Body of pancreas (tissue), 4 donors: ENCODE results near the gene MGAT4B.

ENCODE experiments used
- POLR2A ChIP-seq, 3 donors: fragments of 450-650 bp; IDR thresholded peaks; one replicate each; pipeline ENCODE4 v1.6.1; 2016; ENCODE audit warnings: antibody characterized with exemption in 3 of 3, mild to moderate bottlenecking in 2 of 3
- TF ChIP-seq, protein P1 (sequence below), 7 experiments: fragments of 450-650 bp in 4 of 7; fragments of 200-600 bp in 3 of 7; sonication (generic) in 3 of 7; IDR thresholded peaks; one replicate each; pipeline ENCODE4 v1.5.1; 2016 to 2019; ENCODE audit warnings: antibody characterized with exemption in 7 of 7

GRCh38 chr5:179822059-179822432 lies 15.4 kb upstream of the MGAT4B start:
- TF ChIP-seq, protein P1, sequence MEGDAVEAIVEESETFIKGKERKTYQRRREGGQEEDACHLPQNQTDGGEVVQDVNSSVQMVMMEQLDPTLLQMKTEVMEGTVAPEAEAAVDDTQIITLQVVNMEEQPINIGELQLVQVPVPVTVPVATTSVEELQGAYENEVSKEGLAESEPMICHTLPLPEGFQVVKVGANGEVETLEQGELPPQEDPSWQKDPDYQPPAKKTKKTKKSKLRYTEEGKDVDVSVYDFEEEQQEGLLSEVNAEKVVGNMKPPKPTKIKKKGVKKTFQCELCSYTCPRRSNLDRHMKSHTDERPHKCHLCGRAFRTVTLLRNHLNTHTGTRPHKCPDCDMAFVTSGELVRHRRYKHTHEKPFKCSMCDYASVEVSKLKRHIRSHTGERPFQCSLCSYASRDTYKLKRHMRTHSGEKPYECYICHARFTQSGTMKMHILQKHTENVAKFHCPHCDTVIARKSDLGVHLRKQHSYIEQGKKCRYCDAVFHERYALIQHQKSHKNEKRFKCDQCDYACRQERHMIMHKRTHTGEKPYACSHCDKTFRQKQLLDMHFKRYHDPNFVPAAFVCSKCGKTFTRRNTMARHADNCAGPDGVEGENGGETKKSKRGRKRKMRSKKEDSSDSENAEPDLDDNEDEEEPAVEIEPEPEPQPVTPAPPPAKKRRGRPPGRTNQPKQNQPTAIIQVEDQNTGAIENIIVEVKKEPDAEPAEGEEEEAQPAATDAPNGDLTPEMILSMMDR (IDR thresholded peaks at IDR 0.05), result no peak
- TF ChIP-seq POLR2A (IDR thresholded peaks at IDR 0.05), result no peak
